ENCODE measurements around the gene KRTAP12-2. TPM values are rescaled to one million over a fixed set of nuclear protein-coding genes. Genes with fewer than 3 reads are reported as not detected.
"Not testable (repeated sequence)": the region's sequence is repeated elsewhere in the genome, so short reads cannot be mapped to it uniquely, and the experiment has no call there.

The KRTAP12-2 gene
- total RNA-seq, 1 donor from 2014 or later, result not detected

GRCh38 chr21:44702111-44702972, 35.6 kb upstream of the KRTAP12-2 start:
- Histone ChIP-seq H3K27me3 (ENCODE audit: control insufficient read depth in 3 of 3, insufficient read depth in 3 of 3, low read length in 3 of 3) (peaks cover 79 to 82% (median 81%) of the 10 kb centered on the region in 3 donors), H3K27ac (ENCODE audit: low read depth, low read length) (no peak overlapping the region), H3K36me3 (ENCODE audit: control insufficient read depth in 3 of 3, insufficient read depth in 3 of 3, low read length in 3 of 3) (no peaks in the 10 kb centered on the region), H3K9me3 (ENCODE audit: control insufficient read depth in 3 of 3, low read length in 3 of 3) (no peaks in the 10 kb centered on the region), H3K4me1 (ENCODE audit: control insufficient read depth in 3 of 3, insufficient read depth in 3 of 3, low read length in 3 of 3) (no peaks in the 10 kb centered on the region), H3K9ac (ENCODE audit: low read depth in 1 of 3, low read length in 3 of 3) (no peak overlapping the region), H3K4me3 (ENCODE audit: low read length in 3 of 3) (no peak overlapping the region)

- Histone ChIP-seq H3K27me3 (ENCODE audit: control insufficient read depth in 3 of 3, insufficient read depth in 3 of 3, low read length in 3 of 3) (peaks cover 77 to 82% (median 79%) of the 10 kb centered on the region in 3 donors), H3K27ac (ENCODE audit: low read depth, low read length) (no peak overlapping the region)
These were observed 34.8 kb upstream of the KRTAP12-2 start for GRCh38 chr21:44701541-44701940.

DNA sequence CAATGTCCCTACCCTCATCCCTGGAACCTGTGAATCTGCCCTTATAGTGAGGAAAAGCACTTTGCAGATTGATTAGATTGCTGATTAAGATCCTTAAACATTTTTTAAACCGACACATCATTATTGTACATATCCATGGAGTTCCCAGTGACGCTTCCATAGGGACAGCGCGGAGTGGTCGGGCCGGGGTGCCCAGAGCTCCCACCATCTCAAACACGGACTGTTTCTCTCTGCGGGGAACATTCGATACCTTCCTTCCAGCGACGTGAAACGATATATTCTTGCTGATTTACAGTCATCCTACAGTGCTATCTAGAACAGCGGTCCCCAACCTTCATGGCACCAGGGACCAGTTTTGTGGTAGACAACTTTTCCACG, 34.3 kb upstream of the KRTAP12-2 start:
- H3K9me3 ChIP-seq (ENCODE audit: control insufficient read depth in 3 of 3, low read length in 3 of 3), result no peaks in the 10 kb centered on the region
- H3K36me3 ChIP-seq (ENCODE audit: control insufficient read depth in 3 of 3, insufficient read depth in 3 of 3, low read length in 3 of 3), result no peaks in the 10 kb centered on the region
- H3K4me1 ChIP-seq (ENCODE audit: control insufficient read depth in 3 of 3, insufficient read depth in 3 of 3, low read length in 3 of 3), result no peaks in the 10 kb centered on the region
- H3K27ac ChIP-seq (ENCODE audit: low read depth, low read length), result no peak overlapping the region
- H3K27me3 ChIP-seq (ENCODE audit: control insufficient read depth in 3 of 3, insufficient read depth in 3 of 3, low read length in 3 of 3), result peaks cover 72 to 77% (median 75%) of the 10 kb centered on the region in 3 donors
- no peak overlapping the region for H3K9ac ChIP-seq (ENCODE audit: low read depth in 1 of 3, low read length in 3 of 3)
- no peak overlapping the region for H3K4me3 ChIP-seq (ENCODE audit: low read length in 3 of 3)

More at GRCh38 chr21:44701541-44701940, 34.8 kb upstream of the KRTAP12-2 start:
- H3K36me3 ChIP-seq (ENCODE audit: control insufficient read depth in 3 of 3, insufficient read depth in 3 of 3, low read length in 3 of 3), result no peaks in the 10 kb centered on the region
- no peaks in the 10 kb centered on the region for H3K4me1 ChIP-seq (ENCODE audit: control insufficient read depth in 3 of 3, insufficient read depth in 3 of 3, low read length in 3 of 3)
- H3K9me3 ChIP-seq (ENCODE audit: control insufficient read depth in 3 of 3, low read length in 3 of 3), result no peaks in the 10 kb centered on the region
- H3K9ac ChIP-seq (ENCODE audit: low read depth in 1 of 3, low read length in 3 of 3), result no peak overlapping the region
- H3K4me3 ChIP-seq (ENCODE audit: low read length in 3 of 3), result no peak overlapping the region

DNA sequence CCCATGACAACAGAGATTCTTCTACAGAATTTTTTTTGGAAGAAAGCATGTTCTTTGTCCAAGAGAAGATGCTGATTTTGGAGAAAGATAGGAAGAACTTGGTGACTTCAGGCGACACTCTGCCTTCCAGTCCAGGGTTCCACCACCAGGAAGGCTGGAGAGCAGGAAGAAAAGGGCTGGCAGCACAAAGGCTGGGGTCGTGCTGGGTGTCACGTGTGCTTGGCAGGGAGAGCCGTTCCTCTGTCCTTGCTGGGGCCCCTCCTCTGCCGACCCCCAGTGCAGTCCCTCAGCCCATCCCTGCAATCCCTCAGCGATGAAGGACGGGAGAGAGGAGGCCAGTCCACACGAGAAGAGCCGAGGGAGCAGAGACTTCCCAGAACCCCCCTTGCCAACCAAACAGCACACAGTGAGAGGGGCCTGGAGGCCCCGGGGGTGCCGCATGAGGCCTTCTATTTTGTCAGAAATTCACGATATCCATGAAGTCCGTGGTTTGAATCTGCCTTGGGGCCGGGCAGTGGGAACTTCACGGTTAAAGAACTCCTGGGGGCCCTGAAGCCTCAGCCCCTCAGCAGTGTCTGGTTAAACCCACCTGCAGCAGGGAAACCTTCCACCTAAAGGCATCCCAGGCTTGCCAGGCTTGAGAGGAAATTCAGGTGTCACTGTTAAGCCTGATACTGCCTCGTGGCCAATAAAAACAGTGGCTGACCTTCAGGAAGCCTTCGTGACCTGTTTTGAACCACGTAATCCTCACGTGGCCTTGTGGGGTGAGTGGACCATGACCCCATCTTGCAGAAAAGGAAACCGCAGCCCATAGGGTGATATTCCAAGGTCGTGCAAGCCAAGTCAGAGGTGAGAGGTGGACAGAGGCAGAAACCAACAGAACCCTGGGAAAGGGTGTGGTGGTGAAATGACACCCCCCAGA, 33.6 kb upstream of the KRTAP12-2 start:
- no peak overlapping the region for H3K9ac ChIP-seq (ENCODE audit: low read depth in 1 of 3, low read length in 3 of 3)
- H3K27ac ChIP-seq (ENCODE audit: low read depth, low read length), result no peak overlapping the region
- no peaks in the 10 kb centered on the region for H3K36me3 ChIP-seq (ENCODE audit: control insufficient read depth in 3 of 3, insufficient read depth in 3 of 3, low read length in 3 of 3)
- no peaks in the 10 kb centered on the region for H3K4me1 ChIP-seq (ENCODE audit: control insufficient read depth in 3 of 3, insufficient read depth in 3 of 3, low read length in 3 of 3)
- no peaks in the 10 kb centered on the region for H3K9me3 ChIP-seq (ENCODE audit: control insufficient read depth in 3 of 3, low read length in 3 of 3)
- no peak overlapping the region for H3K4me3 ChIP-seq (ENCODE audit: low read length in 3 of 3)
- peaks cover 70 to 76% (median 72%) of the 10 kb centered on the region in 3 donors for H3K27me3 ChIP-seq (ENCODE audit: control insufficient read depth in 3 of 3, insufficient read depth in 3 of 3, low read length in 3 of 3)

GRCh38 chr21:44699502-44700001, 32.8 kb upstream of the KRTAP12-2 start:
- Histone ChIP-seq H3K4me3 (ENCODE audit: low read length in 3 of 3) (no peak overlapping the region), H3K9me3 (ENCODE audit: control insufficient read depth in 3 of 3, low read length in 3 of 3) (peaks cover 0 to 3% (median 0%) of the 10 kb centered on the region in 3 donors), H3K36me3 (ENCODE audit: control insufficient read depth in 3 of 3, insufficient read depth in 3 of 3, low read length in 3 of 3) (no peaks in the 10 kb centered on the region), H3K4me1 (ENCODE audit: control insufficient read depth in 3 of 3, insufficient read depth in 3 of 3, low read length in 3 of 3) (no peaks in the 10 kb centered on the region), H3K27me3 (ENCODE audit: control insufficient read depth in 3 of 3, insufficient read depth in 3 of 3, low read length in 3 of 3) (peaks cover 66 to 74% (median 72%) of the 10 kb centered on the region in 3 donors), H3K9ac (ENCODE audit: low read depth in 1 of 3, low read length in 3 of 3) (no peak overlapping the region), H3K27ac (ENCODE audit: low read depth, low read length) (no peak overlapping the region)

GRCh38 chr21:44697811-44698734, 31.3 kb upstream of the KRTAP12-2 start:
- no peak overlapping the region for H3K4me3 ChIP-seq (ENCODE audit: low read length in 3 of 3)
- peaks cover 53 to 59% (median 59%) of the 10 kb centered on the region in 3 donors for H3K27me3 ChIP-seq (ENCODE audit: control insufficient read depth in 3 of 3, insufficient read depth in 3 of 3, low read length in 3 of 3)
- H3K4me1 ChIP-seq (ENCODE audit: control insufficient read depth in 3 of 3, insufficient read depth in 3 of 3, low read length in 3 of 3), result no peaks in the 10 kb centered on the region
- no peaks in the 10 kb centered on the region for H3K36me3 ChIP-seq (ENCODE audit: control insufficient read depth in 3 of 3, insufficient read depth in 3 of 3, low read length in 3 of 3)
- peaks cover 0 to 5% (median 3%) of the 10 kb centered on the region in 3 donors for H3K9me3 ChIP-seq (ENCODE audit: control insufficient read depth in 3 of 3, low read length in 3 of 3)
- no peak overlapping the region for H3K9ac ChIP-seq (ENCODE audit: low read depth in 1 of 3, low read length in 3 of 3)
- no peak overlapping the region for H3K27ac ChIP-seq (ENCODE audit: low read depth, low read length)

DNA sequence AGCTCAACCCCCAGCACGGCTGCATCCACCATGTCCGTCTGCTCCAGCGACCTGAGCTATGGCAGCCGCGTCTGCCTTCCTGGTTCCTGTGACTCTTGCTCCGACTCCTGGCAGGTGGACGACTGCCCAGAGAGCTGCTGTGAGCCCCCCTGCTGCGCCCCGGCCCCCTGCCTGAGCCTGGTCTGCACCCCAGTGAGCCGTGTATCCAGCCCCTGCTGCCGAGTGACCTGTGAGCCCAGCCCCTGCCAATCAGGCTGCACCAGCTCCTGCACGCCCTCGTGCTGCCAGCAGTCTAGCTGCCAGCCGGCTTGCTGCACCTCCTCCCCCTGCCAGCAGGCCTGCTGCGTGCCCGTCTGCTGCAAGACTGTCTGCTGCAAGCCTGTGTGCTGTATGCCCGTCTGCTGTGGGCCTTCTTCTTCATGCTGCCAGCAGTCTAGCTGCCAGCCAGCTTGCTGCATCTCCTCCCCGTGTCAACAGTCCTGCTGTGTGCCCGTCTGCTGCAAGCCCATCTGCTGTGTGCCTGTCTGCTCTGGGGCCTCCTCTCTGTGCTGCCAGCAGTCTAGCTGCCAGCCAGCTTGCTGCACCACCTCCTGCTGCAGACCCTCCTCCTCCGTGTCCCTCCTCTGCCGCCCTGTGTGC, 30.6 kb upstream of the KRTAP12-2 start, which contains the start of gene KRTAP10-12:
Gene KRTAP10-12 (plus strand): TSS at position 1 of the 639 bp plus-strand sequence. CDS start 30 bp downstream, at position 31.
- not testable (repeated sequence) for H3K4me1 ChIP-seq (ENCODE audit: control insufficient read depth in 3 of 3, insufficient read depth in 3 of 3, low read length in 3 of 3); H3K27ac ChIP-seq (ENCODE audit: low read depth, low read length); H3K9ac ChIP-seq (ENCODE audit: low read depth in 1 of 3, low read length in 3 of 3); H3K36me3 ChIP-seq (ENCODE audit: control insufficient read depth in 3 of 3, insufficient read depth in 3 of 3, low read length in 3 of 3); H3K4me3 ChIP-seq (ENCODE audit: low read length in 3 of 3)
- Histone ChIP-seq H3K27me3 (ENCODE audit: control insufficient read depth in 3 of 3, insufficient read depth in 3 of 3, low read length in 3 of 3) (peaks cover 45 to 52% (median 51%) of the 10 kb centered on the region in 3 donors), H3K9me3 (ENCODE audit: control insufficient read depth in 3 of 3, low read length in 3 of 3) (peaks cover 3 to 11% (median 5%) of the 10 kb centered on the region in 3 donors)

DNA sequence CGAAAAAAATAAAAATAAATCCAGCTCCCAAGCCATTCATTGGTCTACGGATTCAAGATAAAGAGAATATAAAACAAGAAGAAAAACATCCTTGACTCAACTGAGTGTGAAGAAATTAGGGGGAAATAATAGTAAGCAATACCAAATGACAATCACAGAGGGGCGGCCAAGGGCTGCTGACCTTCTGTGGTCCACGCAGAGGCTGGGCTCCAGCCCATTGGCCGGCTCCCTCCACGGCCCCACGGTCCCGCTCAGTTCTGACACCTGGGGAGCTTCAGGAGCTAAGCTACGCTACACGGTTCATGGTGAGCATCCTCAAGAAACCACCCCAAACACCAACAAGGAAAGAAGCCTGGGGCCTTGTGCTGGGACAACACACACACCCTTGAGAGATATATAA, 29.8 kb upstream of the KRTAP12-2 start:
- H3K27me3 ChIP-seq (ENCODE audit: control insufficient read depth in 3 of 3, insufficient read depth in 3 of 3, low read length in 3 of 3), result peaks cover 38 to 45% (median 44%) of the 10 kb centered on the region in 3 donors
- peaks cover 3 to 11% (median 5%) of the 10 kb centered on the region in 3 donors for H3K9me3 ChIP-seq (ENCODE audit: control insufficient read depth in 3 of 3, low read length in 3 of 3)
- H3K9ac ChIP-seq (ENCODE audit: low read depth in 1 of 3, low read length in 3 of 3), result no peak overlapping the region
- H3K4me1 ChIP-seq (ENCODE audit: control insufficient read depth in 3 of 3, insufficient read depth in 3 of 3, low read length in 3 of 3), result no peaks in the 10 kb centered on the region
- no peak overlapping the region for H3K27ac ChIP-seq (ENCODE audit: low read depth, low read length)
- H3K36me3 ChIP-seq (ENCODE audit: control insufficient read depth in 3 of 3, insufficient read depth in 3 of 3, low read length in 3 of 3), result no peaks in the 10 kb centered on the region
- H3K4me3 ChIP-seq (ENCODE audit: low read length in 3 of 3), result no peak overlapping the region
